ENCODE results near the gene KCNH6.

The KCNH6 gene

DNA sequence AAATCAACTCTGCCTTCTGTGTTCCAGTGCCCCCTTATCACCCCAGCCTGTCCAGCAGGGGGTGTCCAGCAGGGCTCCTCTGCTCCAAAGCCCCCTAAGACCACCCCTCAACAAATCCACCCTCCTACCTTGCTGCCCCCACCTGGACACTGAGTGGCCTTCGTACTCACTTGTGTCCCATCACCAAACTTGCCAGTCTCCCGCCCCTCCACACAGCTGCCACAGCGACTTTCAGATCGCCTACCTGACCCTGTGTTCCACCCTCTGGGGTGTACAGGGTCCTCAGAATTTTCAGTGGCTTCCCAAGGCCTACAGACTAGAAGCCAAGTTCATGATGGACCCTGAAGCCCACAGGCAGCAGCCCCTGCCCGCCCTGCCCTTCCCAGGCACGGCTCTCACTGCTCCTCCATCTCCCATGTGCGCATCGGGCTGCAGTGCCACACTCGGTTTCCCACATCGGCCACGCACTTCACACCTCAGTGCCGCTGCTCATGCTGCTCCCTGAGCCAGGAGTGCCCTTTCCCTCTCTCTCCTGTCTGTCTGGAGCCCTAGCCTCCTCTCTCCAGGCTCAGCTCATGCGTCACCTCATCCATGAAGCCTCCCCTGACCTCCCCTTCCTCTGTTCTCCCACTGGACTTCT is 11.8 kb downstream of the KCNH6 start:
- no peak for DNase-seq

- no peak for DNase-seq
Observed at GRCh38 chr17:63535640-63536039, 12.5 kb downstream of the KCNH6 start.

DNA sequence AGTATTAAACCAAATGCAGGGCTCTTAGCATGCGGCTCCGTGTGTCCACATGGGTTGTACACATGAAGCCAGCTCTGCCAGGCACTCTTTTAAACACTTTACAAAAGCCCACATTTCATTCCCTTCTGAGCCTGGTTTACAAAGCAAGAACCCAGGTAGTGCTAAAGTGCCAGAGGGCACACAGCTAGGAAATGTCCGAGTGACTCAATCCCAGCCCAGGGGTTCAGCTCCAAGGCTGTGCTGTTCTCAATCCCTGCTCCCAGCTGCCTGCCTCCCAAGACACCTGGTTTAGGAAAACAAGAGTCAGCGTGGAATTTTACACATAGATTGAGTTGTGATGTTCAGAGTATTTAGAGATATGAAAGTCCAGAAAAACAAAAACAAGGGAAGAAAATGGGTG is 13.8 kb downstream of the KCNH6 start:
- no peak for DNase-seq

DNA sequence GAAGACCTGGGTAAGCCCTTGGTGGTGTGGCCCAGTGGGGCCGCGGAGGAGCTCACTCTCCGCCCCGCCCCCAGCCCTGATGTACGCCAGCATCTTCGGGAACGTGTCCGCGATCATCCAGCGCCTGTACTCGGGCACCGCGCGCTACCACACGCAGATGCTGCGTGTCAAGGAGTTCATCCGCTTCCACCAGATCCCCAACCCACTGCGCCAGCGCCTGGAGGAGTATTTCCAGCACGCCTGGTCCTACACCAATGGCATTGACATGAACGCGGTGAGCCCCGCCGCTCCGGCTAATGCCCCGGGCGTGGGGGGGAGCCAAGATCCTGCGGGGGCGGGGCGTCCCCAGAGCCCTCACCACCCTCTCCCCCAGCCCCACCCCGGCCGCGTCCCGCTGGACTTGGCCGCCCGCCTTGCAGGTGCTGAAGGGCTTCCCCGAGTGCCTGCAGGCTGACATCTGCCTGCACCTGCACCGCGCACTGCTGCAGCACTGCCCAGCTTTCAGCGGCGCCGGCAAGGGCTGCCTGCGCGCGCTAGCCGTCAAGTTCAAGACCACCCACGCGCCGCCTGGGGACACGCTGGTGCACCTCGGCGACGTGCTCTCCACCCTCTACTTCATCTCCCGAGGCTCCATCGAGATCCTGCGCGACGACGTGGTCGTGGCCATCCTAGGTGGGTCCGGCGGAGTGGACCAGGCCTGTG is 15.0 kb downstream of the KCNH6 start:
- DNase-seq: peak; percentile 18 to 60

- no peak for DNase-seq
Observed at GRCh38 chr17:63538693-63539595, 15.8 kb downstream of the KCNH6 start.

- no peak for DNase-seq
Observed at GRCh38 chr17:63540590-63540989, 17.4 kb downstream of the KCNH6 start.

- no peak for DNase-seq
Observed at GRCh38 chr17:63542218-63542545, 19.0 kb downstream of the KCNH6 start.

- DNase-seq: no peak
Observed at GRCh38 chr17:63542942-63543821, 20.0 kb downstream of the KCNH6 start.

DNA sequence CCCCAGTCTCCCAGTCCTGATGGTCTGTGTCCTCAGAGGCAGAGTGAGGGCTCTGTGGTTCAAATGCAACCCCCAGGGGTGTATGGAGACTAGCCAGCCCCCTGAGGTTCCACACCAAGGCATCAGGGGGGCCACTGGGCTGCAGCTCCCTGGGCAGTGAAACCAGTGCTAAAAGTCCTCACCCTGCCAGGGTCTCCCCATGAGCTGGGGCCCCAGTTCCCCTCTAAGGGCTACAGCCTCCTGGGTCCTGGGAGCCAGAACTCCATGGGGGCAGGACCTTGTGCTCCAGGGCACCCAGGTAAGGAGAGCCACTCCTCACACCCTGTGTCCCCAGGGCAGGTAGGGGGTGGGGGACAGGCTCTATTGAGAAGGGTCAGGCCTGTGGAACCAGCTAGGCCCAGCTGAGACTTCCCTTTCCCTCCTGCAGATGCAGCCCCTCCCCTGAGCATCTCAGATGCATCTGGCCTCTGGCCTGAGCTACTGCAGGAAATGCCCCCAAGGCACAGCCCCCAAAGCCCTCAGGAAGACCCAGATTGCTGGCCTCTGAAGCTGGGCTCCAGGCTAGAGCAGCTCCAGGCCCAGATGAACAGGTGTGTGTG is 20.8 kb downstream of the KCNH6 start:
- no peak for DNase-seq

- no peak for DNase-seq
Observed at GRCh38 chr17:63544467-63545301, 21.5 kb downstream of the KCNH6 start.

GRCh38 chr17:63546308-63547082 is 23.3 kb downstream of the KCNH6 start:
- no peak for DNase-seq

DNA sequence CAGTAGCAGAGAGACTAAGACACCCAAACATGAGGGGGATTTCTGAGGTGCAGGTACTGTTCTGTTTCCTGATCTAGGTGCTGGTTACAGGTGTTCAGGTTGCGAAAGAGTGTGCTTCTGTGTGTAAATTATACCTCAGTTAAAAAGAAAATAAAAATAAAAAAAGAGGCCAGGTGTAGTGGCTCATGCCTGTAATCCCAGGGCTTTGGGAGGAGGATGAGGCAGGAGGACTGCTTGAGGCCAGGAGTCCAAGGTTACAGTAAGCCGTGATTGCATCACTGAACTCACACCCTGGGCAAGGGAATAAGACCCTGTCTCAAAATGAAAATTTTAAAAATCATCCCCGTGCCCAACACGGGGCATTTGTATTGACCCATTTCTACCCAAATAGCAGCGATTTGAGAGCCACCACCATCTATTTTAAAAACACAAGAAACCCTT is 23.9 kb downstream of the KCNH6 start:
- no peak for DNase-seq

- DNase-seq: no peak
Observed at GRCh38 chr17:63549289-63549945, 26.3 kb downstream of the KCNH6 start.

DNA sequence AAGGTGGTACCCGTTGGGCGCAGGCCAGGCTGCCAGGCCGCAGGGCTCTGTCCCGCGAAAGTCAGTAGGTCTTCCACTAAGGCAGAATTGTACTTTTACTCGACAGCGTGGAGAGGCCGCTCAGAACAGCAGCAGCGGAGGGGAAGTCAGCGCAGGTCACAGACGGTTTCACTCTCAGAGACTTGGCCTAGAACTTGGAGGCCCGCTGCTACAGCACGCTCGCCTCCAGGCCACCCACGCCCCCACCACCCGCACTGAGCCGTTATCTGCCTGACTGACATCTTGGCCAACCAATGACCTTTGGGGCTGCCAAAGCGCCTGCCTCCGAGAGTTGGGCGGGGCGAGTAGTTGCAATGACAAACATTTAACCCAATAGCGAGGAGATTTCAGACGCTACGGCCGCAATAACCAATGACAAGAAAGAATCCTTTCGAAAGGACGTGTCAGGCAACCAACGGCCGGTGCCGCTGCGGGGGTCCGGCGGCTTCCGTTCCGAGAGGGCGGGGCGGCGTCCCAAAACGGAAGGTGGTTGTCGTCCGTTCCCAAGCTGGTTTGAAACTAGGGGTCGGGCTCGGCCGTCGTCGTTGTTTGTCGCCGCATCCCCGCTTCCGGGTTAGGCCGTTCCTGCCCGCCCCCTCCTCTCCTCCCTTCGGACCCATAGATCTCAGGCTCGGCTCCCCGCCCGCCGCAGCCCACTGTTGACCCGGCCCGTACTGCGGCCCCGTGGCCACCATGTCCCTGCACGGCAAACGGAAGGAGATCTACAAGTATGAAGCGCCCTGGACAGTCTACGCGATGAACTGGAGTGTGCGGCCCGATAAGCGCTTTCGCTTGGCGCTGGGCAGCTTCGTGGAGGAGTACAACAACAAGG is 27.0 kb downstream of the KCNH6 start, which contains the start of gene DCAF7:
Gene DCAF7, plus strand, starts transcription at position 532 of the 871 bp plus-strand sequence. Its CDS starts 201 bp downstream, at position 733.
- DNase-seq: peak; percentile 94 to 99

DNA sequence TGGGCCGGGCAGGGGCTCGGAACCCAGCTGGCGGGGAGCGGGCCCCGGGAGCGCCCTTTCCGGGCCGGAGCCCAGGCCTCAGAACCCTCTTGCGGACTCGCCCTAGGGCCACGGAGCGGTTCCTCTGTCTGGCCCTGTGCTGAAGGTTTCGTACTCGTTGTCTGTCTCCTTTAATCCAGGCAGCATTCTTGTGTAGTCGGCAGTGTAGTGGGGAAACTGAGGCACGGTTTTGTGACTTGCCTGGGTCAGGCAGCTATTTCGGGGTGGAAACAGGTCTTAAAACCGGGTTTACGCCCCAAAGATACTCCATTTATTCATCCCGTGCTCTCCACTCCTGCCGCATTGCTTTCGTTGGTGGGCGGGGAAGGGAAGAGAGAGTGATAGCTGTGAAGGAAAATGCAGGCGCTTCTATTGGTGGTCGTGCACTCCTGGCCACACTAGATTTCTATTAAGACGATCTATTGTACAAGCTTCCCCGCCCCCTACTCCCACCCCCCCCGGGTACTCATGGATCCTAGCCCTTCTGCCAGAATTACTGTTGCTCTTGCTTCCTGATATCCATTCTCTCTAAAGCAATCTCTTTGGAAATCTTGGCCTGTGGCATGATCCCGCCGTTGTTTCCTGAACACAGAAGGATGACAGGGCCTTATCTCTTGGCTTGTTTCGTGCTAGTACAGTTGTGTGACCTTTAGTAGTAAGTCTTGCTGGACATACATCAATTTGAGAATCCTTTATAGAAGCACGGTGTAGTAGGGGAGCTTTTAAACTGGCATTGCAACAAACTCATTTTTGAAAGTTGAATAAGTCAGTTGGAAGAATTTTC is 27.9 kb downstream of the KCNH6 start:
- no peak for DNase-seq

GRCh38 chr17:63552211-63552610 is 29.1 kb downstream of the KCNH6 start:
- no peak for DNase-seq

- DNase-seq: no peak
Observed at GRCh38 chr17:63555500-63556156, 32.5 kb downstream of the KCNH6 start.
